Stimulated activated CD4-positive, alpha-beta T cell treated with anti-CD3 and anti-CD28 coated beads, Interleukin-2, amount 100 ng/mL, for 24 hours (primary cell): ENCODE results near the gene ZNF622.

Experiments
- DNase-seq, 2 donors: peaks; one replicate each; pipeline ENCODE4 v3.0.0-alpha.2; 2020

ZNF622 gene

GRCh38 chr5:16465544-16466432 is at the start of gene ZNF622:
Gene ZNF622, minus strand, starts transcription at chr5:16465800. Its CDS starts 135 bp downstream, at chr5:16465665.
- DNase-seq: peak; percentile 88 to 90

DNA sequence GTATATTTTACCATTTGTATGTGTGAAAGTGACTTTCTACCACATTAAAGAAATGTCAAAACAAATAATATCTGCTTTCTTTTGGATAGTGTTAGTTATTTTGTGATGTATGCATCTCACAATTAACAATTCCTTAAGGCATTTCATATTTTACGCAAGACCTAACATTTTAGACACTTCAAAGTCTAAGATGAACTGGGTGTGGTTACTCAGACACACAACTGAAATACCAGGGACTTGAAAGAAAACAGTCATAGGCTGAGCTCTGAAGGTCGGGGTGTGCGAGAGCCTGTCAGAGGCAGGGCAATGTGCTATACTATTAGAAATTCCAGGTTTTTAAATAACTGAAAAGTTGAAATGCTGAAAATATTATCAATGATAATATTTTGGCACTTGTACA is 44.5 kb upstream of the ZNF622 start:
- DNase-seq: no peak

DNA sequence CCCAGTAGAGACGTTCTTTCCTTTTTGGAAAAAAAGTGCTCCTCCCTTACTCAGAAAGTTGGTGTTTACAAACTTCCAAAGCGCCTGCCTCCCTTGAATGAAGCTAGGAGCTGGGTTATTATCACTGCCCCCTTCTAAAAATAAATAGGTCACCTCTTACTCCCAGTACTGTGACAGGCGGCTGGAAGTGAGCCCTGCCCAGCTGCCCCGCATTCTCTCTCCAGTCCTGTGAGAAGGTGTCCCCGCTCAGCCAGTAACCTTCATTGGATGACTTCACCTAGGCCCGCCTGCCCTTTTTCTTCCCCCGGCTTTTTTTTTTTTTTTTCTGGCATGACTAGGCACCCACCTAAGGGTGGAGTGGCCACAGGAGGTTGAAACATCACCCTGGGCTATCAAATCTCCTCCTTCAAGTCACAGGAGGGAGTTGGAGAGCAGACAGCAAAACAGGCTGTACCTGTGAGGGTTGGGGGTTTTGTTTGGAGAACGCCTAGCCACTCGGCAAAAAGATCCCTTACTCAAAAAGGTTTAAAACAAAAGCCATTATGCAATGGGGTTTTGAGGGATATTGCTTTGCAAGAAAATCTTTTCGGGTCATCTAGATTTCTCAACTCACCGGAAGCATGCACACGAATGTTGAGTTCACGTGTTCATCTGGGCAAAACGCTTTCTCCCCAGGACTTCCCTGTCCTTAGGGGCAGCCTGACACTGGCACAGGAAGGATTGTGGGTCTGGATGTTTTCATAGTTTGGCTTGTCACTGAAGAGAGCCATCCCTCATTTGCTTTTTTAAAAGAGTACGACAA is 43.3 kb upstream of the ZNF622 start:
- DNase-seq: no peak

GRCh38 chr5:16507716-16508115 is 42.1 kb upstream of the ZNF622 start:
- DNase-seq: no peak

GRCh38 chr5:16505904-16506303 is 40.3 kb upstream of the ZNF622 start:
- no peak for DNase-seq

DNA sequence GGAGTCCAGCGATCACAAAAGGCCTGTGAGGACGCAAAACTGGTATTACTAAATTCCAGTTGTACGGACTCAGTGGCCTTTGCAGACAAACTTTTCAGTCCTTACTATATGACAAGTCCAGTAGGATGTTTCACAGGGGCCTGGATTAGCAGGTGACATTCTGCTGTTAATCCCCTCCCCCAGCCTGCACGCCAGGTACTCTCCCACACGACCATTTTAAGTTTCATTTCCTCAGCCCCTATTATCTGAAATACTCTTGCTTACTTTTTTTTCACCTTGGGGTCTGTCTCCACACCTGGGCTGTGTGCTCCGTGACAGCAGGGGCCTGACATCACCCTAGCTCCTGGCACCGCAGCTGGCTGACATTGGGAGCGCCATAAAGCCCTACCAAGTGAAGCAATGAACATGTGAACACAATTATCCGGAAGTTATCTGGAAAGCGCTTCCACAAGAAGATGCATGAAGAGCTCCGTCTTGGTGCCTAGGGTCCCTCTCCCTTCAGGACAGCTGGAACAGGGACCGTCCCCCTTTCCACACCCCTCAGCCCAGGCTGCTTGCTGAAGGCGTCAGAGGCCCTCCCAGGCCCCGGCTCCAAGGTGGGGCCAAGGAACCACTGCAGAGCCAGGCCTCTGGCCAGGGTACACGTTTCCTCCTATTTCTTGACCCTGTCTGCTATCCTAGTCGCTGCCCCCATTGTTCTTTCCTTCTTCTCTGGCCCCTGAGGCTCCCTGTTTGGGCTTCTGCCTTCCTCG is 39.7 kb upstream of the ZNF622 start:
- DNase-seq: no peak

DNA sequence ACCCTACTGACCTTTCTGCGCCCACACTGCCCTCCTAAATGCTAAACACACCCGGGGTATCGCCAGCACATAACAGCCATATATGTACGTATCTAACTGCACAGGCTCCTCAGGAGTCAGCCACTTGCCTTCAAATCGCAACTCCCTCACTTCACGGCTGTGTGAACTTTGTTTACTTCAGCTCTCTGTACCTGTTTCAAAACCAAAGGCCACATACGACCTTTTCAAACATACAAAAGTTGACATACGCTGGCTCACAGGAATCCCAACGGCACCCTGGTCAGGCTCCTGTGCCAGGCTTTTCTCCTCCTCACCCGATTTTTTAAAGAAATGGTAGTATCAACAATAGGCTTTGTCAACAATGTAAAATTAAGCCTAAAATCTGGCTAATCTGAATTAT is 39.0 kb upstream of the ZNF622 start:
- no peak for DNase-seq

GRCh38 chr5:16502866-16503265 is 37.3 kb upstream of the ZNF622 start:
- DNase-seq: no peak

- DNase-seq: no peak
Observed at GRCh38 chr5:16500024-16500423, 34.4 kb upstream of the ZNF622 start.

DNA sequence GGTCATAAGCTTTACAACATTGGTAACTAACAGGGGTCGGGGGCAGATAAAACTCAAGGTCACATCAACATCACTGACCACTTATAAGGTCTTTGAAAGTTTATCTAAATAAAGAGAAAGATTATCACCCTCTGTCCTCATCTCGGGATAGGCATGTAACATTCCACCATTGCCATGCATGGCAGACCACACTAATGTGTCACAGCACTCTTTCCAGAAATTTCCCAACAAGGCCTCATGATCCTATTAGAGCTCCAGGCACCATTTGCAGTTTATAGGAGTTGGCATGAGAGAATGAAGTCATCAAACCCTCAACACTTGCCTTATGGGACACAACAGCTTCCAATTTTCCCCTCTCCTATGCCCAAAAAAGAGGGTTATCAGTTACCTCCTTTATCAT is 31.9 kb upstream of the ZNF622 start:
- DNase-seq: no peak

DNA sequence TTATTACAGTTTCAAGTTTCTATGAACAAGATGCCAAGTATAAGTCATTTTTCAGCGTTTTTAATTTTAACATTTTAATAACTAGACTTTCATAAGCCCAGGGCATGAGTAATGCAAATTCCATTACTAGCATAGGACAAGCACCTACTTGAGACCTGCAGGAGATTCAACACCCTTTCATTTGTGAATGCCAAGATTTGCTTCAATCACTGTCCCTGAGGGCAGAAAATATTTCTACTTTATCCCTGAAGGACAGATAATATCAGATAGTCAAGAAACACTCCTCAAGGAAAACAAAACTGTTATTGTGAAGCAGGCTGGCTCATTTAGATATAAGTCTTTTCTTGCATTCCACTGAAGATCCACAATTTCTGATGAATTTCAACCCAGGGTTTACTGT is 27.7 kb upstream of the ZNF622 start:
- DNase-seq: no peak

DNA sequence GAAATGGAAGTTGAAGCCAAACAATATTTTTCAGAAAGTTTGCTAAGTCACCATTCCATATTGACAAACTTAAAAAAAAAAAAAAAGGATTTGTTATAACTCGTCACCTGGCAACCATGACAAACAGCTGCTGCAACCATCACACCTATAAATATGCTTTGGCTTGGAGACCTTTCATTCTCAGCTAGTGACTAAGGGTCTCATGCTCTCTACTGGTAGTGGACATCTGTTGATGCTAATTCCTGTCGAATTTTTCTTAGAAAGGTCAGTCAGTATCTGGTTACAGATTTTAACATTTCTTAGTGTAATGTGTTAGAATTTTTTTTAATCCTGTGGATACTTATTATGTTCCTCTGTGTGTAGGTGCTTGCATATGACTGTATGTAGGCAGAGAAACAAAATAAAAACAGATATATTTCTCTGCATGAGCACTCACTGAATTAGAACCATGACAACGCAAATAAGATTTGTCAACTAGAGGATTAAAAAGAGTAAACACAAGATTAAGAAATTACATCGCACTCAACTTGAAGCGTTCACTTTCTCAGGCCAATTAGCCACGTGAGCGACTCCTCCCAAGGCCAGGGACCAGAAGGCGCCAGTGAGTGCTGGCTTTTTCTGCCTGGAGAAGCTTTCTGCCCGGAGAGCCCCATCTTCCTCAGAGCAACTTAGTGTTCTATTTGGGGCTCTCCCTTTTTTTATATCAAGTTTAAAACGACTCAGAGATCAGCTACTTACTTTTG is 27.0 kb upstream of the ZNF622 start:
- no peak for DNase-seq

DNA sequence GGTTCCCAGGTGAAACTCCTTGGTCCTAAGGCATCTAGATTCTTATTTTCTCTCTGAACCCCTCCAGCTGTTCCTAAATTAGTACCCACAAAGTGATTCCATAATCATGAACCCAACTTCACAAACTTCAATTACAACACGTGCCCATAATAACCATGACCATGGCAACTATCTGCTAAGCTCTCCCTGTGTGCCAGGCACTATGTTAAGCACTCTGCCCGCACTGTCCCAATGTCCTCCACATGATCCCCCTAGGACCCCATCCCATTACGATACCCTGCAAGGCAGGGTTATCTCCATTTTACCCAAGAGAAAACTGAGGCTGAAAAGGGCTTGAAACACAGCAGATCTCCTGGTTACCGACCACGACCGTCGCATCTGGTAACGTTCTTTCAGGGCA is 25.3 kb upstream of the ZNF622 start:
- no peak for DNase-seq

GRCh38 chr5:16489322-16489791 is 23.8 kb upstream of the ZNF622 start:
- DNase-seq: no peak

DNA sequence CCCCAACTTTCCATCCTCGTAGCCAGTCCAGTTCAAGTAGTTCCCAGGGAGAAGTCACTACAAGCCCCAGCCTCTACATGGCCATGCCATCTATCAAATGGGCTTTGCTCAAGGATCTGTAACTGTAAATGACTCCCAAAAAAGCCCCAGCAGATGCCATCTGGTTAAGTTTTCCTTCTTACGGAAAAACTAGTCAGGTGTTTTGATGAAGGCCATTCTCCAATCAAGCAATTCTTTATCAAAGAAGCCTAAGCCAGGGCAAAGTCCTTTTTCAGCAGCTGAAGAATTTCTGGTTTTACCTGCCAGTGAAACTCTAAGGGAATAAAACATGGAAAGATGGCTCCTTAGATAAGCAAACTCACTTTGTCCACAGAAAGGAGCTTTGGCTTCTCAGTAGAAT is 21.9 kb upstream of the ZNF622 start:
- no peak for DNase-seq

DNA sequence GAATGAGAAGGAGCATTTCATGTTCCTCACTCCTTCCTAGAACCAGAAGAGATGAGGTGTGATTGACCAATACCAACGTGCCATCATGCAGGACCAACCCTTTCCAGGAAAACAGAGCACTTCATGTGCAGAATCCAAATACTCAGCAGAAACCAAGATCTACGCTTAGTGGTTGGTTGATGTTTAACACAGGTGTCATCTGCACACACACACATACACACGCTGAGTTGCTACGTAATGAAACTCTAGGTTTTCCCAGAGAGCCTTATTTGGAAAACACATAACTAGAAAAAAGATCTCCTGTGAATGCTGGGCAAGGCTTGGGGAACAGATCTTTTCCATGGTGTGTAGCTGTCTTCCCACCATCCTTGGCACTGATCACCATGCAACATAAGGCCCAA is 21.1 kb upstream of the ZNF622 start:
- DNase-seq: no peak

- no peak for DNase-seq
Observed at GRCh38 chr5:16485656-16486055, 20.1 kb upstream of the ZNF622 start.

DNA sequence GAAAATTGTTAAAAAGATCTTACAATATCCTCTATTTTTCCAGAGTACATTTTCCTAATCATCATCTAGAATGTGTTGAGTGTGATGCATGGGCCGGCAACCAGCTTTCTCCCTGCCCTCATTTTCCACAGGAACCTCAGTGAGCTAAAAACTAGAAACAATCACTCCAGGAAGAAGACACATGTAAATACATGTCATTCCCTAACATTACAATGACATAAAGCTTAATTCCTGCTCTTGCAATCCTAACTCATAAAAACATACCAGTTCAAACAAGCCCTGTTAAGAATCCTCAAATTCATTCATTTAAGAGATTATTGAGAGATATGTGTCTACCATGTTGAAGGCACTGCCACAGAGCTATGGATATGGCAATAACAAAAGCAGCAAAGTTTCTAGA is 18.5 kb upstream of the ZNF622 start:
- no peak for DNase-seq

GRCh38 chr5:16483361-16483760 is 17.8 kb upstream of the ZNF622 start:
- no peak for DNase-seq

DNA sequence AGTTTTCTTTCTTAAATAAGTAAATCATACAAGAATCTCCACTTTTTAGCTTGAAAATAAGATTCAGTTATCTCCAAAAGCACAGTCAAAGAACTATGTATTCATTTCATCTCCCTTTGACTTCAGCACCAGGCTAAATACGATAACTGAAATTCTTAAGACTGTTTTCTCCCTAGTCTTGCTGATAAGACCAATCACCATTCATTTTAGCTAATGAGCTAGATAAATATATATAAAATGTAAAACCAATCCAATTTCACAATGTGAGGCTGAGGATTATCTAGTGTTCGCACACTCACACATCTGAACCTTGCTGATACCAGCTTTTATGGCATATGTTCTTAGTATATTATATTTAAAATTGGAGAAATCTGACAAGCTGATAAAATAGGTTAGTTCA is 17.3 kb upstream of the ZNF622 start:
- DNase-seq: no peak

DNA sequence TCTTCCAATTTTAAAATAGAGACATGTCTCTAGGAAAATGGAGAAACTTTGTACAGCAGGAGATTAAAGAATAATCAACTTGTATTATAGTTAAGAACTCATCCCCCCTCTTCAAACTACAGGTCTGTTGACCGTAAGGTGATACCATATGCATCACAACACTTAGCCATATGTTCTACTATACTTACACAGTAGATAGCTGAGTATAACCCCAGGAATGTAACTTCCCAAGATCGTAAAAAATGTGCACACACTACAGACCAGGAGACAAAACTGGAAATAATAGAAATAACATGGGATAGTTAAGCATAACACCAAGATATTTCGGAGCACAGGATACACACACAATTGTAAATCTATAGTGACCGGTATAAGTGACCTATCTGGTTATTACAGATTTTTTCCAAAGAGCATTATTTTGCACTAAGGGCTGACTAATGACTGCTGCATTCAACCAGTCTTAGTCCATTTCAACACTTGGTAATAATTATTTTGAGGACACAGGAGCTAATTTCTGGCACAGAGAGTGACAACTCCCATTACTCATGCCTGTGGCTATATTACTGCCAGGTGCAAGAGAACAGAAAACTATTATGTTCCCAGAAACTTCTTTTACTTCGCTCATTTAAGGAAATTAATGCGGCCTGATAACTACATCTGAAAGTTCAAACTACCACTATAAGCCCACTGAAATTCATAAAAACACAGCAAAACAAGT is 15.4 kb upstream of the ZNF622 start:
- DNase-seq: no peak

GRCh38 chr5:16480144-16480543 is 14.5 kb upstream of the ZNF622 start:
- no peak for DNase-seq
